Measurements from ENCODE around the gene TBC1D1.

The TBC1D1 gene

GRCh38 chr4:38109896-38110295 is 219.0 kb downstream of the TBC1D1 start:
- no peak for TF ChIP-seq CTCF (IDR thresholded peaks at IDR 0.05; ENCODE audit: control insufficient read depth, extremely low read depth, insufficient read depth)
- no peak overlapping the region for H3K4me3 ChIP-seq (ENCODE audit: low read depth, low read length)
- DNase-seq (ENCODE audit: low read depth): no peak

DNA sequence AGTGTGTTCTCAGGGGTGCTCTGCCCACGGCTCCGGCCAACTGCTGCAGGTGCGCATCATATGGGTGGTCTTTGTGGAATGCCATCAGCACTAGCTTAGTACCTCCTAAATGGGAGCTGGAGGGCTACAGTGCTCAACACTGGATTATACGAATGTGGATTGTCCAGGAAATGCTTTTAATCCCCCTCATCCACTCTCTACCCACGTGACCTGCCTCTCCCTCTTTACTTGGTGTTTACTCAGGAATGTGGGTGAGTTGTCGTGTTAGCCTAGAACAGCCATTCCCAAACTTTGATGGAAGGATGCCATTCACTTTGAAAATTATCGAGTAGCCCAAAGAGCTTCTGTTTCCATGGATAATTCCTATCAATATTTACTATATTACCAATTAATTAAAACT is 220.1 kb downstream of the TBC1D1 start:
- no peak for DNase-seq (ENCODE audit: low read depth)
- no peak for TF ChIP-seq CTCF (IDR thresholded peaks at IDR 0.05; ENCODE audit: control insufficient read depth, extremely low read depth, insufficient read depth)
- no peak overlapping the region for H3K4me3 ChIP-seq (ENCODE audit: low read depth, low read length)

DNA sequence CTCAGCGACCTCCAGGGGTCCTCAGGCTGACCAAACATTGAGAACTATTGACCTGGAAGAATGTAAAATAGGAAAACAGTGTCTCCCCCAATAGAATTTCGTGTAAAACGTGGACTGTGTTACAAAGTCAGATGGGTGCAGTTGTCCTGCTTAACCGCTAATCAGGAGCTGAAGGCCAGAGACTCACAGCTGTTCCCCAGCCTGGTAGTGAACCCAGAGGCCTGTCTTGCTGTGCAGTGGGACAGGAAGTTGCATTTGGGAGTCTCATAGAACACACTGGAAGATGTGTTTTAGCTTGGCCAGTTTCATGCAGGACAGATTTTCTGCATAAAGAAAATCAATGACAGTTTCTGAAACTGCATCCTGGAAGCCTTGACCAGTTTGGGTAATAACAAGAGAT is 220.8 kb downstream of the TBC1D1 start:
- DNase-seq (ENCODE audit: low read depth): no peak
- no peak for TF ChIP-seq CTCF (IDR thresholded peaks at IDR 0.05; ENCODE audit: control insufficient read depth, extremely low read depth, insufficient read depth)
- H3K4me3 ChIP-seq (ENCODE audit: low read depth, low read length): no peak overlapping the region

DNA sequence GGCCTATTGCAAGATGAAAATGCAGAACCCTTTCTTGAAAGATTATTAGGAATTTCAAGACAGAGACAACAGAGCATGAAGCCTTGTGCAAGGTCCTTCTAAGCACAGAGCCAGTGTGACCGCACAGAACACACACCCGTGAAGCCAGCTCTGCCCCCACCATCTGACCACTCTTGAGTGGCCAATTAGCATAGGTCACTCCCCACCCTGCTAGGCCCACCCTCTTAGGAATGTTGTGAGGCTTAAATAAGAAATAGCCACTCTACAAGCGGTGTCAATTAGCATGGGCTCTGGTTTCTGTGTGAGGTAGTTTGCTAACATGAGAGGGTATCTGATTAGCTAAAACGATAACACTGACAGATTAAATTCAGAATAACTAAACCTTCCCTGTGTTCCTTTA is 222.2 kb downstream of the TBC1D1 start:
- no peak for DNase-seq (ENCODE audit: low read depth)
- TF ChIP-seq CTCF (IDR thresholded peaks at IDR 0.05; ENCODE audit: control insufficient read depth, extremely low read depth, insufficient read depth): no peak
- no peak overlapping the region for H3K4me3 ChIP-seq (ENCODE audit: low read depth, low read length)

DNA sequence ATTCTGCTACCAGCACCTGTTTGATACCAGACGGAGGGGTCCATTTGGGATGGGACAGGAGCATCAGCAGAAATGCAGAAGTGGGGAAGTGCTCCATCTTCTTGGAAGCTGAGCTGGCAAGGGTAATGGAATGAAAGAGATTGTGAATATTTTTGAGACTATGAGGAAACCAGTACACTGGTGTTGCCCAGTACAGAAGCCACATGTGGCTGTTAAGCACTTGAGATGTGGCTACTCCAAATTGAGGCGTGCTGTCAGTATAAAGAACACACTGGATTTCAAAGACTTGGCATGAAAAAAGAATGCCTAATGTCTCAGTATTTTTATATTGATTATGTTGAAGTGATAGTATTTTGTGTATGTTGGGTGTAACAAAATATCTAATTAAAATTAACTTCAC is 222.7 kb downstream of the TBC1D1 start:
- TF ChIP-seq CTCF (IDR thresholded peaks at IDR 0.05; ENCODE audit: control insufficient read depth, extremely low read depth, insufficient read depth): no peak
- DNase-seq (ENCODE audit: low read depth): no peak
- H3K4me3 ChIP-seq (ENCODE audit: low read depth, low read length): no peak overlapping the region

- no peak for DNase-seq (ENCODE audit: low read depth)
- no peak overlapping the region for H3K4me3 ChIP-seq (ENCODE audit: low read depth, low read length)
- no peak for TF ChIP-seq CTCF (IDR thresholded peaks at IDR 0.05; ENCODE audit: control insufficient read depth, extremely low read depth, insufficient read depth)
Measured at GRCh38 chr4:38114386-38115150, 223.7 kb downstream of the TBC1D1 start.

DNA sequence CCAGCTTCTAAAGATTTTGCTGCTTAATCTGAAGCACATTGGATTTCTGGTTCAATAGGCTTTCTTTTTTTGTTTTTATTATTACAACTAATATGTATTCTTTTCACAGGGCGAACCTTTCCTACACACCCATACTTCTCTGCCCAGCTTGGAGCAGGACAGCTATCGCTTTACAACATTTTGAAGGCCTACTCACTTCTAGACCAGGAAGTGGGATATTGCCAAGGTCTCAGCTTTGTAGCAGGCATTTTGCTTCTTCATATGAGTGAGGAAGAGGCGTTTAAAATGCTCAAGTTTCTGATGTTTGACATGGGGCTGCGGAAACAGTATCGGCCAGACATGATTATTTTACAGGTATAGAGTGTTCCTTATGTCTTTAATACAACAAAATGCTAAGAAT is 224.7 kb downstream of the TBC1D1 start:
- no peak for DNase-seq (ENCODE audit: low read depth)
- H3K4me3 ChIP-seq (ENCODE audit: low read depth, low read length): no peak overlapping the region
- no peak for TF ChIP-seq CTCF (IDR thresholded peaks at IDR 0.05; ENCODE audit: control insufficient read depth, extremely low read depth, insufficient read depth)
